ENCODE measurements around the gene RPL10A. TPM values are rescaled to one million over a fixed set of nuclear protein-coding genes. Genes with fewer than 3 reads are reported as not detected.

Gene RPL10A
- total and polyA plus RNA-seq, 2 of the 8 experiments (the other 6 are each of a cell fraction or from before 2014, with no cell fraction given) = 1,893 to 2,948 TPM

GRCh38 chr6:35492258-35492973 is 24.2 kb downstream of the RPL10A start:
- H2BK12ac ChIP-seq (ENCODE audit: low read depth, low read length) = peak overlapping the region; percentile 92
- peaks cover 0 to 46% of the 10 kb centered on the region in 2 experiments; a peak in 2 of 4 replicates for H3K79me2 ChIP-seq (ENCODE audit: control insufficient read depth in 1 of 2, insufficient read depth in 2 of 2, low read length in 2 of 2)
- H2AK5ac ChIP-seq (ENCODE audit: low read depth, low read length) = no peak overlapping the region
- H3K4me3 ChIP-seq (ENCODE audit: extremely low read depth in 1 of 4, insufficient read depth in 2 of 4, low read depth in 3 of 4, low read length in 4 of 4) = peak overlapping the region in 1 of 4 experiments; percentile 56; a peak in 4 of 8 replicates
- H2BK20ac ChIP-seq (ENCODE audit: low read length) = peak overlapping the region; percentile 72; the same call in 1 of the 2 replicates
- ChIA-PET CTCF (ENCODE audit: partially characterized antibody) (interaction anchor here (1.0 to 1.4 kb wide), 6 partner anchors 16 to 44 kb away, joined by 3 to 7 read pairs (median 4); no protein-coding TSS in a partner anchor), POLR2A (ENCODE audit: partially characterized antibody) (interaction anchor here (0.6 to 37.6 kb wide), 5 partner anchors 1 to 1117 kb away, joined by 3 to 1319 read pairs (median 5); partner anchors contain the start of genes RPL10A and TEAD3)
- H3K18ac ChIP-seq (ENCODE audit: extremely low read depth, low read length) = peak overlapping the region; percentile 68
- DNase-seq (ENCODE audit: low read depth in 1 of 2, low spot score in 2 of 2) (no peak), FAIRE-seq (no peak)
- no peak overlapping the region for H3K4ac ChIP-seq (replicated peaks; ENCODE audit: insufficient read length, low read depth, low read length)
- H3K9ac ChIP-seq (replicated peaks in 1 of 4; ENCODE audit: extremely low read depth in 1 of 4, low read depth in 3 of 4, low read length in 3 of 4) = no peak overlapping the region; a peak in 2 of 7 replicates
- H3K36me3 ChIP-seq (ENCODE audit: control insufficient read depth in 2 of 4, insufficient read depth in 4 of 4, low read length in 3 of 4) = no peaks in the 10 kb centered on the region
- H2BK5ac ChIP-seq (ENCODE audit: low read depth, low read length) = peak overlapping the region; percentile 99; the same call in 1 of the 2 replicates
- no peak overlapping the region for H2BK120ac ChIP-seq (replicated peaks; ENCODE audit: low read depth, low read length)
- no peak overlapping the region; the same call in 1 of the 2 replicates for H3K27ac ChIP-seq (ENCODE audit: low read depth, low read length)
- H3K56ac ChIP-seq (replicated peaks; ENCODE audit: insufficient read length, low read depth, low read length) = no peak overlapping the region
- 43% methylated on average over 6 of the region's 7 CpGs; no CpG with 5 or more reads in 1 of the 2 experiments for WGBS, 2 experiments (ENCODE audit: extremely low coverage in 1 of 2, insufficient coverage in 1 of 2, insufficient read length in 1 of 2, insufficient replicate concordance in 2 of 2, low coverage in 1 of 2, low lambda C conversion rate in 2 of 2, missing lambda C conversion rate in 1 of 2)
- no peak overlapping the region for H3K23ac ChIP-seq (ENCODE audit: insufficient read length)
- 0 out of 2 replicates have a peak overlapping the region, but pooled peaks have one; percentile 81 for H2BK15ac ChIP-seq (ENCODE audit: low read length)
- no peaks in the 10 kb centered on the region for H3K9me3 ChIP-seq (ENCODE audit: insufficient read depth in 2 of 2, low read depth in 1 of 2, low read length in 1 of 2)
- peaks cover 3% of the 10 kb centered on the region for H3K23me2 ChIP-seq (ENCODE audit: low read depth, low read length)
- H4K5ac ChIP-seq (ENCODE audit: insufficient read length, low read depth, low read length) = no peak overlapping the region
- H3K27me3 ChIP-seq (replicated peaks in 1 of 4; ENCODE audit: control insufficient read depth in 3 of 4, extremely low read depth in 1 of 4, insufficient read depth in 3 of 4, low read length in 3 of 4) = peaks cover 0 to 5% (median 2%) of the 10 kb centered on the region in 4 experiments; a peak in 3 of 7 replicates
- H2AFZ ChIP-seq (ENCODE audit: low read length) = no peak overlapping the region
- 0 out of 2 replicates have a peak overlapping the region, but pooled peaks have one; percentile 0 for H4K8ac ChIP-seq (ENCODE audit: extremely low read depth, insufficient read depth, low read length)
- H3K14ac ChIP-seq (ENCODE audit: insufficient read length) = no peak overlapping the region
- peaks cover 15 to 29% of the 10 kb centered on the region in 2 experiments for H4K20me1 ChIP-seq (replicated peaks in 1 of 2; ENCODE audit: control insufficient read depth in 1 of 2, insufficient read depth in 2 of 2, low read length in 2 of 2)
- H3K4me1 ChIP-seq (replicated peaks in 1 of 4; ENCODE audit: control insufficient read depth in 3 of 4, insufficient read depth in 4 of 4, low read length in 3 of 4) = peaks cover 30 to 68% (median 58%) of the 10 kb centered on the region in 4 experiments
- peak overlapping the region; percentile 59 for H4K91ac ChIP-seq (replicated peaks; ENCODE audit: insufficient read length, low read length)
- peaks cover 19% of the 10 kb centered on the region for H3K79me1 ChIP-seq (ENCODE audit: low read depth, low read length)
- peak overlapping the region; percentile 85 to 96 for H3K4me2 ChIP-seq (ENCODE audit: insufficient read depth in 1 of 2, low read depth in 2 of 2, low read length in 2 of 2)
- no peak for TF ChIP-seq RXRA (IDR thresholded peaks at IDR 0.05; ENCODE audit: insufficient read depth, low read depth, low read length)

All from H1 (cell line).